Stimulated activated CD4-positive, alpha-beta T cell treated with anti-CD3 and anti-CD28 coated beads, Interleukin-2, amount 100 ng/mL, for 48 hours (primary cell): Measurements from ENCODE around the gene CXCR5.
A peak's percentile ranks its signal among the peaks of the same experiment; 100 is the strongest.

ENCODE experiments used
- DNase-seq, 2 donors: peaks; one replicate each; pipeline ENCODE4 v3.0.0-alpha.2; 2020

The CXCR5 gene

DNA sequence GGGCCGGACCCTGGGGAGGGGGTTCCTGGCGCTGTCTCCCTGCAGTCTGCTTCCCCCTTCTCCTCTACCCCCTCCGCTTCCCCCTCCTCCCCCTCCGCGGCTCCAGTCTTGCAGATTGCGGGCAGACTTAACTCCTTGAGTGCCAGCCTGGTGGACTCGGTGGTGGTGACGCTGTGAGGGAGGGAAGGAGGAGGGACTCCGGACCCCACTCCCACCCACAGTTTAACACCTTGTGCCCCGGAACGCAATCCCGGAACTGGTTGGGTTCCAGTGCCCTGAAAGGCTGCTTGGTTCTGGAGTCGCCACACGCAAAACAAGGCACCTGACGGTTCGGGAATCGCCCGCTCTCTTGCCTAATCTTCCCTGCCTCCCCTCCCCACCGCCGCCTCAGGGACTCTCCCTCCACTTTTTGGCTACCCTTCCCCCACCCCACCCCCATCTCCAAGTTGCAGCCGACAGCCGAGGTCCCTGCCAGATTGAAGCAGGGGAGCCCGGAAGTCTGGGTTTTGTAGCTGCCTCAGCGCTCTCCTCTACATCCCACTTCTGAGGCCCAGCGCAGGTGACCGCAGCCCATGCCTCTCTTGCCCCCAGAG lies 45.9 kb downstream of the CXCR5 start:
- peak; percentile 60 to 63 for DNase-seq

DNA sequence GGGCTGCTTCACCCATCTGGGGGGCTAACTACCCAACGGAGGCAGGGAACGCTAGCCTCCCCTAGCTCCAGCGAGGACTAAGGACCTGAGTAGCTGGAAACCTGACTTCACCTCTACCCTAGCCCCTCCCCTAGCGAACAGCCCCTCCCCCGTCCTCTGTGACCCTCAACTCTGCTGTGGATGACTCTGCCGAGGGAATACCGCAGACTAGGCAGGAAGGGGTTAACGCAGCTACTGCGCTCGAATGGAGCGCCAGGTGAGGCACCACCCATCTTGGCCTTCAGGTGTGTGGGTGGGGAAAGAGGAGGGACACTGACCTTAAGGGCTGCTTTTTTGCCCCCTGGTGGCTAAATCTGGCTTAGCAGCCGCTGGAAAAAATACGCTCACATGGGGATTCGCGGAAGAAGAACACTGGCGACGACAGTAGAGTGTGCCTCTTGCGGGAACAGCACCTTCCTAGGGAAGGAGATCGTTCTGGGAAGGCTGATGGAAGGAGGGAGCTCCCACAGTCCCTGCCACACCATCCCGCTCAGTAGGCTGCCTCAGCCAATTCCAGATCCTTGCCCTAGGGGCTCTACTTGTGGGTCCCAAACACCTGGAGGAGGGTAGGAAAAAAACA lies 46.5 kb downstream of the CXCR5 start:
- peak; percentile 90 to 91 for DNase-seq

DNA sequence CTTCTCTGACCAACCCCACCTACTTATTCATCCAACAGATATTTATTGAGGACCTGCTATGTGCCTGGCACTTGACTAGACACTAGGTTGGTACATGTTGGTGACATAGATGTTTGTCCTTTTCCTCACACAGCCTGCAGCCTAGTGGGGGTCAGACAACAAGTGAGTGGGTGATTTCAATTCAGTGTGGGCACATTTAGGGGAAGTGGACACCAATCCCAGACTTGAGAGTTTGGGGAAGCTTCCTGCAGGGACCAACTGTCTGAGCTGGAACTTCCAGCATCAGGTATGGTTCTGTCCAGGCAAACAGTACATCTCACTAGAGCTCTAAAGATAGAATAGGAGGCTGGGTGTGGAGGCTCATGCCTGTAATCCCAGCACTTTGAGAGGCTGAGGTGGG lies 47.9 kb downstream of the CXCR5 start:
- DNase-seq = no peak

DNA sequence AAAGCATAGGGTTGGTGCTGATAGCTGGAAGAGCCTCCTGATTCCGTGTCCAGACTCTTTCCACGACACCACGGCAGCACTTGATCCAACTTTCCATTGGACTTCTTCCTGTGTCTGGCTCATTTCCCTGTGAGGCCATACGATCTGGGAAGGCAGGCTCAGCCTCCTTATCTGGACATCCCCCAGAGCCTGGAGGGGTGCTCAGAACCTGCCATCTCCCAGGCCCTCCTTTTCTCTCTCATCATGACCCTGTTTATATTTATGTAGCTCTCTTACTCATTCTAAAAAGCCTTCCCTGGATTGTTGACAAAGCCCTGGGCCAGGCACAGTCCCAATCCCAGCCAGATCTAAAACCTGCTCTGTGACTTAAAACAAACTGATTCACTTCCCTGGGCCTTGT lies 49.8 kb downstream of the CXCR5 start:
- DNase-seq = no peak

- no peak for DNase-seq
These were observed 51.7 kb downstream of the CXCR5 start for GRCh38 chr11:118935376-118935775.

GRCh38 chr11:118938491-118939403 lies 55.1 kb downstream of the CXCR5 start:
- no peak for DNase-seq

DNA sequence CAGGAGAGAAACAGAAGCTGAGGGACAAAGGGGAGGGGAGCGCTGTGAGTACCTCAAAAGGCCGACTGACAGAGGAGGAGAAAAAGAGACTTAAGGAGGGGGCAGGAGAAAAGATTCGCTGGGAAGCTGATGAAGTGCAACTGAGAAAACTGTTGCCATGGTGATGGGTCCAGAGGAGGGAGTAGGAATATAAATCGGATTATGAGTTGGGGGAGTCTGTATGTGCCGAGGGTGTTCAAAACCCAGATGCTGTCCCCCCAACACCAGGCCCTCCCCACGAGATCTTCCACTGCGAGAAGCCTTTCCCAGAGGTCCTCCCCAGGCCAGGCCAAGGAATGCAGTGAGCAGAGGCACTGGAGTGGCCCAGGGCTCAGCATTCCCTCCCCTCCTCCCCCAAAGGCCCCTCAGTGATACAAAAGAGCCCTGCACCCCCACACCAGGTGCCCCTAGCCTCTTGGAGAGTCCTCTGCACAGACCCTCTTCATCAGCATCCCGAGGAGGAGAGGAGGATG lies 55.8 kb downstream of the CXCR5 start:
- DNase-seq = no peak

DNA sequence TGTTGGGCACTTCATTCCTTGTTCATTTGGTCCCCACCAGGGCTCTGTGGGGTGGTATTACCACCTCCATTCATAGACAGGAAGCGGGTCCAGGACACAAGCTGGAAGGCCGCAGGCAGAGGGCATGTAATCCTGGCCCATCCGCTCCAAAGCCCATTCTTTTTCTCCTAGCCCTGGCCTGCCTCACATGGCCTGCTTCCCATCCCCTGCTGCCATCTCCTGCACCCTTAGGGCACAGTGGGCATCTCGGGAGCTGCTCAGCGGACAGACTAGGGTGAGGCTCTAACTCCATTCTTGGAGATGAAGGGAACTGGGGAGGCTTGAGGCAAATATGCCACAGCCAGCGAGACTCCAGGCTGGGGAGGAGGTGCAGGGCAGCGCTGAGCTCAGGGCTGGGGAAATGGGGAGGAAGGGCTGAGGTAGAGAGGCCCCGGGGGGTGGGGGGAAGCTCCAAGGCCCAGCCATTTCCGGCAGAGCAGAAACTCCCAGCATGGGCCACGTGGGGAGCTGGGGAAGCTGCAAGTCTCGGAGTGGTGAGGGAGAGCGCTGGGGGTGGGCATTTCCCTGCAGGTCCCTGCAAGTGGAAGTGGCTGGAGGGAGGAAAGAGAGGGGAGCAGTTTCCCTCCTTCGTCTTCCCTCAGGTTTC lies 56.4 kb downstream of the CXCR5 start:
- peak in 1 of 2 donors; percentile 48 for DNase-seq

GRCh38 chr11:118947091-118947490 lies 63.4 kb downstream of the CXCR5 start:
- DNase-seq = no peak
